Measurements from ENCODE around the gene MXD4.
"Not testable (repeated sequence)": the region's sequence is repeated elsewhere in the genome, so short reads cannot be mapped to it uniquely, and the experiment has no call there.

MXD4 gene

DNA sequence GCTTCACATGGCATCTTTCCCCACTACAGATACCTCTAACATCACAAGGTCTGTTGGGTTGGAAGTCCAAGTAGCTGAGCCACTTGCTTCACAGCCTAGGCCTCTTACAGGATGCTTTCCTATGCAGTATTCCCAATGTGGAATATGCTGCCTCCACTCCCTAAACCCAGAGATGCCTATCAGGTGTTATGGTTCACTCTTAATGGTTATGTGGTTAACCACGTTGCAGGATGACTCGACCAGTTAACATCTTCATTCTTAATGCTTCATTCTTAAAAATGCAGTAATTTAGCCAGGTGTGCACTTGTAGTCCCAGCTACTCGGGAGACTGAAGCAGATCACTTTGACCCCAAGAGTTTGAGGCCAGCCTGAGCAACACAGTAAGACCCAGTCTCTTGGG is 44.2 kb downstream of the MXD4 start:
- DNase-seq: no peak

DNA sequence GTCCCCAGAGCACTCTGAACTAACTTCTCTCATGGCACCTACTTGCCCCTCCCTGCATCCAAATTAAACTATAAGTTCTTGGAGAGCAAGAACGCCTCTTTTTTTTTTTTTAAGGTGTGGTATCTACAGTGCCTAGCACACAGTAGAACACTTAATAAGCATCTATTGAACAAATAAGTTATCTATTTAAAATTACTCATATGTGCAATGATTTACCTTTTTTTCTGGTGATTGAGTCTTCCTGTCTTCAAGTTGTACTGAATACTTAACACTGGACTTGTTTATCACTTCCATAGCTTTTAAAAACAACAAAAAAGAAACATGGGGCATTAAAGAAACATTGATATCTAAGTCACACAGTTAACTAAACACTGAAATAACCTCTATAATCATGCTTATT is 49.1 kb downstream of the MXD4 start:
- no peak for DNase-seq

DNA sequence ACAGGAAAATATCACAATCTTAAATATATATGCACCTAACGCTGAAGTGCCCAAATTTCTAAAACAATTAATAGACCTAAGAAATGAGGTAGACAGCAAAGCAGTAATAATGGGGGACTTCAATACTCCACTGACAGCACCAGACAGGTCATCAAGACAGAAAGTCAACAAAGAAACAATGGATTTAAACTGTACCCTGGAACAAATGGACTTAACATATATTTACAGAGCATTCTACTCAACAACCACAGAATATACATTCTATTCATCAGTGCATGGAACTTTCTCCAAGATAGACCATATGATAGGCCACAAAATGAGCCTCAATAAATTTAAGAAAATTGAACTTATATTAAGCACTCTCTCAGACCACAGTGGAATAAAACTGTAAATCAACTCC is 59.1 kb downstream of the MXD4 start:
- DNase-seq: not testable (repeated sequence)

Data from hematopoietic multipotent progenitor cell treated with erythropoietin and hydrocortisone succinate and interleukin-3 and kit ligand, for 4 days (in vitro differentiated cells).